Stomach (tissue), 4 donors: ENCODE results near the gene CUL1.

Experiments used
- CTCF ChIP-seq, 7 experiments: fragments of 450-650 bp in 4 of 7; fragments of 200-600 bp in 3 of 7; sonication (generic) in 3 of 7; IDR thresholded peaks; one replicate each; pipeline ENCODE4 v1.5.1; 2016 to 2019; ENCODE audit warnings: antibody characterized with exemption in 7 of 7, control low read depth in 2 of 7, mild to moderate bottlenecking in 1 of 7
- EP300 ChIP-seq: sonication (generic); formaldehyde crosslinking; IDR thresholded peaks from one replicate; pipeline ENCODE4 v1.6.1; 2017; ENCODE audit warnings: antibody characterized with exemption
- POLR2A ChIP-seq, 4 donors: fragments of 450-650 bp; IDR thresholded peaks; one replicate each; pipeline ENCODE4 v1.6.1; 2016; ENCODE audit warnings: antibody characterized with exemption in 4 of 4, control low read depth in 2 of 4, mild to moderate bottlenecking in 1 of 4, moderate library complexity in 1 of 4
- POLR2AphosphoS5 ChIP-seq, 3 donors: sonication (generic); formaldehyde crosslinking; IDR thresholded peaks; one replicate each; pipeline ENCODE4 v1.6.1; 2016; ENCODE audit warnings: antibody characterized with exemption in 3 of 3

- no peak for TF ChIP-seq CTCF (IDR thresholded peaks at IDR 0.05)
- TF ChIP-seq POLR2AphosphoS5 (IDR thresholded peaks at IDR 0.05), result no peak
- TF ChIP-seq POLR2A (IDR thresholded peaks at IDR 0.05), result no peak
- TF ChIP-seq EP300, result no peak
These were observed 133.1 kb downstream of the CUL1 start for GRCh38 chr7:148831782-148832181.
